ENCODE data around the gene WNK1. TPM values are rescaled to one million over a fixed set of nuclear protein-coding genes. Genes with fewer than 3 reads are reported as not detected.

The WNK1 gene
- total and polyA plus RNA-seq, 4 donors: 114 to 165 (median 130) TPM

DNA sequence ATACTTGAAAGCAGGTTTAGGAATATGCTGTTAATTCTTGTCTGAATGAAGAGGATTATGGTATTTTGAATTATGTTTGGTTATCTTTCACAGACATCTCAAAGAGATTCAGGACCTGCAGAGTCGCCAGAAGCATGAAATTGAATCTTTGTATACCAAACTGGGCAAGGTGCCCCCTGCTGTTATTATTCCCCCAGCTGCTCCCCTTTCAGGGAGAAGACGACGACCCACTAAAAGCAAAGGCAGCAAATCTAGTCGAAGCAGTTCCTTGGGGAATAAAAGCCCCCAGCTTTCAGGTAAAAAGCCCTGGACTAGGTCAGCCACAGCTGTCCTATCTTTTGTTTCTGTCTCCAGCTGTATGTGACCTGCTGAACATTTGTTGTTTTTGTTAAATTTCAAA is 145.0 kb downstream of the WNK1 start:
- Histone ChIP-seq H3K27ac (ENCODE audit: low read depth, low read length) (no peak overlapping the region), H3K4me3 (ENCODE audit: low read depth, low read length) (no peak overlapping the region), H3K27me3 (ENCODE audit: control insufficient read depth, insufficient read depth, low read length) (no peaks in the 10 kb centered on the region), H3K4me1 (ENCODE audit: control insufficient read depth, insufficient read depth, low read length) (no peaks in the 10 kb centered on the region), H3K36me3 (ENCODE audit: control insufficient read depth, insufficient read depth, low read length) (peaks cover 45% of the 10 kb centered on the region), H3K9me3 (ENCODE audit: control insufficient read depth, insufficient read depth, low read length) (no peaks in the 10 kb centered on the region)
- WGBS (ENCODE audit: insufficient coverage): 16% methylated on average over 4 of the region's 4 CpGs
- DNase-seq (ENCODE audit: low read depth in 4 of 6, low spot score in 6 of 6): no peak

- DNase-seq (ENCODE audit: low read depth in 4 of 6, low spot score in 6 of 6): no peak
- Histone ChIP-seq H3K9me3 (ENCODE audit: control insufficient read depth, insufficient read depth, low read length) (no peaks in the 10 kb centered on the region), H3K4me3 (ENCODE audit: low read depth, low read length) (no peak overlapping the region), H3K36me3 (ENCODE audit: control insufficient read depth, insufficient read depth, low read length) (peaks cover 52% of the 10 kb centered on the region), H3K4me1 (ENCODE audit: control insufficient read depth, insufficient read depth, low read length) (no peaks in the 10 kb centered on the region), H3K27me3 (ENCODE audit: control insufficient read depth, insufficient read depth, low read length) (no peaks in the 10 kb centered on the region), H3K27ac (ENCODE audit: low read depth, low read length) (no peak overlapping the region)
- 55% methylated on average over 2 of the region's 3 CpGs for WGBS (ENCODE audit: insufficient coverage)
These were observed 150.2 kb downstream of the WNK1 start for GRCh38 chr12:902581-902980.

- Histone ChIP-seq H3K9me3 (ENCODE audit: control insufficient read depth, insufficient read depth, low read length) (no peaks in the 10 kb centered on the region), H3K4me3 (ENCODE audit: low read depth, low read length) (no peak overlapping the region), H3K27ac (ENCODE audit: low read depth, low read length) (no peak overlapping the region), H3K36me3 (ENCODE audit: control insufficient read depth, insufficient read depth, low read length) (peaks cover 56% of the 10 kb centered on the region), H3K27me3 (ENCODE audit: control insufficient read depth, insufficient read depth, low read length) (no peaks in the 10 kb centered on the region), H3K4me1 (ENCODE audit: control insufficient read depth, insufficient read depth, low read length) (no peaks in the 10 kb centered on the region)
- no peak for DNase-seq (ENCODE audit: low read depth in 4 of 6, low spot score in 6 of 6)
- no CpG with 5 or more reads among the region's 5 CpGs for WGBS (ENCODE audit: insufficient coverage)
These were observed 150.7 kb downstream of the WNK1 start for GRCh38 chr12:903055-903454.

DNA sequence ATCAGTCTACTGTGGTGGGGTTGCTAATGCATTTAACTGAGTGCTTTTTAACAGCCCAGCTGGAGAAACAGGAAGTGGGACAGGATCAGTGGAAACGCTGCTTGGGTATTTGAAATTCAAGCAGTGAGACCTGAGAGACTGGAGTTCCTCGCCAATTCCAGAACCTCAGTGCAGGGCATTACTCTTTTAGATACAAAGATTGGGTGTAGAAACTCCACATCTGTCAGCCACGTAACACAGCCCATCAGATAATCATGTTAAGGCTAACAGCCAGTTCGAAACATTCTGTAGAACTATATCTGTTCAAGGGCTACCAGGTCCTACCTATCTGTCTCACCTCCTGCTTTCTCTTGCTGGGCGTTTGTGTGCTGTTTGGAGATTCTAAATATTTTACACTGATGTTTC is 151.6 kb downstream of the WNK1 start:
- Histone ChIP-seq H3K27ac (ENCODE audit: low read depth, low read length) (no peak overlapping the region), H3K4me3 (ENCODE audit: low read depth, low read length) (no peak overlapping the region), H3K27me3 (ENCODE audit: control insufficient read depth, insufficient read depth, low read length) (no peaks in the 10 kb centered on the region), H3K9me3 (ENCODE audit: control insufficient read depth, insufficient read depth, low read length) (no peaks in the 10 kb centered on the region), H3K4me1 (ENCODE audit: control insufficient read depth, insufficient read depth, low read length) (no peaks in the 10 kb centered on the region), H3K36me3 (ENCODE audit: control insufficient read depth, insufficient read depth, low read length) (peaks cover 60% of the 10 kb centered on the region)
- no peak for DNase-seq (ENCODE audit: low read depth in 4 of 6, low spot score in 6 of 6)
- WGBS (ENCODE audit: insufficient coverage): no CpG with 5 or more reads among the region's 5 CpGs

DNA sequence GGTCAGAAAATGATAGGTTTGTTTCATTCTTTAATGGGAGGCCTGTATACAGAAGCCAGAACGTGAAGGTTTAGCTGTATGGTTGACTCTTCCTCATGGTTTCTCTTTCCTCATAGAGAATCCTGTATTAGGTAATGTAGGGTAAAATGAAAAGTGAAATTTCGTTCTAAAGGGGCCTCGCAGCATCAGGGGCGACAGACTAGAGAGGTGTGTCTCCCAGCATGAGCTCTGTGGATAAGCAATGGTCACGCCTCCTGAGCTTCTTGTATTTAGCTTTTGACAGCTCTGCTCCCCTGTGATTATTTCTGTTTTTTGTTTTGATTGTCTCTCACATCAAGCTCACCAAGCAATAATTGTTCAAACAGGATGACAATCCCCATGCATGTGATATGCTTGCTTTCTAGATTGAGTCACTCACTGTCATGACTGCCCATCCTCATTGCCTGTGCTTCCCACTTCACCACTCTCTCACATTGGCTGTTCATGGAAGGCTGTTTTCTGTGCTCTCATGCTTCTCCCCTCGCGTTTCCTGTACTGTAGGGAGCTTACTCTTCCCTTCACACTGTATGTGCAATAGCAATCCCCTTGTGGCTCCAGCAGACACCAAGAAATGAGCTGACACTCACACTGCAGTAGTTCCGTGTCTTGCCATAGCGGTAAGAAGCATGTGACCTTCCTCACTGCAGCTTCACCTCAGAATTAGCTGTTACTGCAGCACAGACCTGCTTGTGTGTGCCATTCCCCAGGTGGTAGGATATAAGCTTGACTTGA is 153.1 kb downstream of the WNK1 start:
- H3K36me3 ChIP-seq (ENCODE audit: control insufficient read depth, insufficient read depth, low read length): peaks cover 55% of the 10 kb centered on the region
- WGBS (ENCODE audit: insufficient coverage): 87% methylated on average over 7 of the region's 9 CpGs
- H3K27me3 ChIP-seq (ENCODE audit: control insufficient read depth, insufficient read depth, low read length): no peaks in the 10 kb centered on the region
- no peak overlapping the region for H3K4me3 ChIP-seq (ENCODE audit: low read depth, low read length)
- no peaks in the 10 kb centered on the region for H3K4me1 ChIP-seq (ENCODE audit: control insufficient read depth, insufficient read depth, low read length)
- no peaks in the 10 kb centered on the region for H3K9me3 ChIP-seq (ENCODE audit: control insufficient read depth, insufficient read depth, low read length)
- no peak overlapping the region for H3K27ac ChIP-seq (ENCODE audit: low read depth, low read length)
- no peak for DNase-seq (ENCODE audit: low read depth in 4 of 6, low spot score in 6 of 6)

DNA sequence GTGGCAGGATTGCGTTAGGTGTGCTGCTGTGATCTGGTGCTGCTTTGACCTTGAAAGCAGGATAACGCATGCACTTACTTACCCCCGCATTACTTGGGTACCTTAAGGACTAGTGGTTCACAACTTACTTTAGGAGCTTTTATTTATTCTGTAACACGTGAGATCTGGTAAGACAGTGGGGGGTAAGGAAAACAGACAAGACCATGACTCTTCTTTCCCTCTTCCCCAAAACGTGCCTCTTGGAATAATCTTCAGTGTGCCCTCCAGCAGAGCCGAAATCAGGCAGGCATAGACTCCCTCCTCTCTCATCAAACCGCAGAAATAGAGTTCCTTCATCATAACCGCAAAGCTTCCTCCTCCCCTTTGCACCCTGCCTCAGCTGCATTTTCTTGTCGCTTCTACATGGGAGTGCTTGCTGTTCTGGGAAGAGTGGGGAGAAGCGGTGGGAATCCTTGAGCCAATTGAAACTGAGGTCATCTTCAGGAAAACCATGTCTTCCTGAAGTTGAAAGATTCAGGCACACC is 153.7 kb downstream of the WNK1 start:
- H3K36me3 ChIP-seq (ENCODE audit: control insufficient read depth, insufficient read depth, low read length): peaks cover 54% of the 10 kb centered on the region
- H3K4me1 ChIP-seq (ENCODE audit: control insufficient read depth, insufficient read depth, low read length): no peaks in the 10 kb centered on the region
- no peaks in the 10 kb centered on the region for H3K27me3 ChIP-seq (ENCODE audit: control insufficient read depth, insufficient read depth, low read length)
- no peak overlapping the region for H3K4me3 ChIP-seq (ENCODE audit: low read depth, low read length)
- no peak for DNase-seq (ENCODE audit: low read depth in 4 of 6, low spot score in 6 of 6)
- no peaks in the 10 kb centered on the region for H3K9me3 ChIP-seq (ENCODE audit: control insufficient read depth, insufficient read depth, low read length)
- WGBS (ENCODE audit: insufficient coverage): 72% methylated on average over 2 of the region's 10 CpGs
- no peak overlapping the region for H3K27ac ChIP-seq (ENCODE audit: low read depth, low read length)

DNA sequence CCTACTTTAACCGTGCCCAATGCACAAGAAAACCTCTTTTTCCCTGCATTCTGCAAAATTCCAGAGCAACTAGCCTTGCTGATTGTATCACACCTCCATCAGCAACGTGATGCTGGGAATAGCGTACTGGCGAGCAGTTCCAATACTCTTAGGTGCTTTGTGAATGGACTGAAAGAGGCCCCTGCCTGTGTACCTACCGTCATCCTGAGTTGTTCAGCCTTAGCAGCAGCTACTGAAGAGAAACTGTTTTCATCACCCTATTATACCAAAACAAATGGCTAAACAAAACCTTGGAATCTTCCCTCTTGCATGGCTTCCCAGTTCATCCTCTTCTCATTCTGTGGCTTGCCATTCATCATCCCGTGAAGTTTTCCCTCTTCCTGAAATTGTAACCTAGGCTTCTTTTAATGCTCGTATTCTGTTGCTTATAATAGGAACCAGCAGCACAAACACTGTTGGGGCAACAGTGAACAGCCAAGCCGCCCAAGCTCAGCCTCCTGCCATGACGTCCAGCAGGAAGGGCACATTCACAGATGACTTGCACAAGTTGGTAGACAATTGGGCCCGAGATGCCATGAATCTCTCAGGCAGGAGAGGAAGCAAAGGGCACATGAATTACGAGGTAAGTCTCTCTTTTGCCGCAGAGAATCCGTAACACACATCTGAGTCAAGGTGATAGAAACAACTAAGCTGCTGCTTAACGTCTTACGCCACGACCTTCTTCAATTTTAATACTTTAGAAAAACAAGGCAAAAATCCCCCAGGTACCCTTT is 155.2 kb downstream of the WNK1 start:
- no peaks in the 10 kb centered on the region for H3K27me3 ChIP-seq (ENCODE audit: control insufficient read depth, insufficient read depth, low read length)
- DNase-seq (ENCODE audit: low read depth in 4 of 6, low spot score in 6 of 6): no peak
- 76% methylated on average over 16 of the region's 16 CpGs for WGBS (ENCODE audit: insufficient coverage)
- peaks cover 46% of the 10 kb centered on the region for H3K36me3 ChIP-seq (ENCODE audit: control insufficient read depth, insufficient read depth, low read length)
- H3K4me1 ChIP-seq (ENCODE audit: control insufficient read depth, insufficient read depth, low read length): no peaks in the 10 kb centered on the region
- no peak overlapping the region for H3K4me3 ChIP-seq (ENCODE audit: low read depth, low read length)
- H3K9me3 ChIP-seq (ENCODE audit: control insufficient read depth, insufficient read depth, low read length): no peaks in the 10 kb centered on the region
- H3K27ac ChIP-seq (ENCODE audit: low read depth, low read length): no peak overlapping the region

DNA sequence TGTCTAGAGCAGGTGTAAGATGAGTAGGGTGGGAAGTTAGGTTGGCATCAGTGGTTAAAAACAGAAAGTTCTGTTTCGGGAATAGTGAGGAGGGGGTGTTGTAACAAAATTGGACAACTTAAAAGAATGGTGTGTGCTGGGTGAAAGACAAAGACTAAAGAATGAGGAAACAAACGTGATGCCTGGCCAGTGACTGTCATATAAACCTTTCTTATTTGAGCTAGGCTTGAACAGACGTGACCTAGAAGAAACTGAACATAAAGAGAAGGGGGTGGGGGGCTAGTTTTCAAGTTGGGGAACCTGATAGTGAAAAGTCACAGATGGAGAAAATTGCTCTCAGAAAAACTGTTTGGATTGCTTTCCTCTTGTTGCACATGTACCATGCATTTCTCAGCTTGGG is 157.5 kb downstream of the WNK1 start:
- no peak for DNase-seq (ENCODE audit: low read depth in 4 of 6, low spot score in 6 of 6)
- Histone ChIP-seq H3K9me3 (ENCODE audit: control insufficient read depth, insufficient read depth, low read length) (no peaks in the 10 kb centered on the region), H3K27ac (ENCODE audit: low read depth, low read length) (no peak overlapping the region), H3K4me3 (ENCODE audit: low read depth, low read length) (no peak overlapping the region), H3K4me1 (ENCODE audit: control insufficient read depth, insufficient read depth, low read length) (no peaks in the 10 kb centered on the region), H3K36me3 (ENCODE audit: control insufficient read depth, insufficient read depth, low read length) (peaks cover 53% of the 10 kb centered on the region), H3K27me3 (ENCODE audit: control insufficient read depth, insufficient read depth, low read length) (no peaks in the 10 kb centered on the region)
- 72% methylated on average over 2 of the region's 3 CpGs for WGBS (ENCODE audit: insufficient coverage)

DNA sequence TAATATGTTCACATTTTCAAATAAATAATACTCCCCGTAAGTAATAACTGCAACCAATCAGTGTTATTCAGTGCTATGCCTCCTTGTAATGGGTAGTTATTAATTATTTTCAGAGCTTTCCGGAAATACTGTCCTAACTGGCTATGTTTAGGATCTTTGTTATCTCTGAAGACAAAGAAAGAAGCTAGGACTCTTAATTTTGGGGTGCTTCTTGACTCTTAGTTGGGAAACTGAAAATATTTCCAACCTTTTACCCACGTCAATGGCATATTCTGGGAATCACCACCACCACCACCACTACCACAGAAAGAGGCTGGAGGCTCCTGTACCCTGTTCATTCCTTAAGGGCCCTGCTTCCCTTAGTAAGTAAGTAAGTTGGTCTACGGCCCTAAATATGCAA is 158.0 kb downstream of the WNK1 start:
- no peaks in the 10 kb centered on the region for H3K9me3 ChIP-seq (ENCODE audit: control insufficient read depth, insufficient read depth, low read length)
- no peak overlapping the region for H3K27ac ChIP-seq (ENCODE audit: low read depth, low read length)
- no peaks in the 10 kb centered on the region for H3K27me3 ChIP-seq (ENCODE audit: control insufficient read depth, insufficient read depth, low read length)
- no CpG with 5 or more reads among the region's 4 CpGs for WGBS (ENCODE audit: insufficient coverage)
- no peak for DNase-seq (ENCODE audit: low read depth in 4 of 6, low spot score in 6 of 6)
- peaks cover 53% of the 10 kb centered on the region for H3K36me3 ChIP-seq (ENCODE audit: control insufficient read depth, insufficient read depth, low read length)
- H3K4me1 ChIP-seq (ENCODE audit: control insufficient read depth, insufficient read depth, low read length): no peaks in the 10 kb centered on the region
- no peak overlapping the region for H3K4me3 ChIP-seq (ENCODE audit: low read depth, low read length)
